ENCODE data around the gene PPIF. TPM values are rescaled to one million over a fixed set of nuclear protein-coding genes. Genes with fewer than 3 reads are reported as not detected.
A peak's percentile ranks its signal among the peaks of the same experiment; 100 is the strongest.
"Not testable (repeated sequence)": the region's sequence is repeated elsewhere in the genome, so short reads cannot be mapped to it uniquely, and the experiment has no call there.

PPIF gene
- total and polyA plus RNA-seq, 2 donors (not counting 1 experiment from before 2014, with no cell fraction given), result 50.4 to 100 TPM

- H2AFZ ChIP-seq (ENCODE audit: insufficient read depth, low read depth, low read length, poor library complexity, severe bottlenecking); H3K27ac ChIP-seq (ENCODE audit: low read length in 2 of 2); H3K27ac Mint-ChIP-seq; H3K36me3 ChIP-seq (replicated peaks in 1 of 2; ENCODE audit: control extremely low read depth in 1 of 2, control insufficient read depth in 1 of 2, extremely low read depth in 1 of 2, insufficient read depth in 2 of 2, low read length in 1 of 2); H3K9me3 ChIP-seq (ENCODE audit: control extremely low read depth in 1 of 3, control insufficient read depth in 2 of 3, insufficient read depth in 1 of 3, low read length in 2 of 3); H3K27me3 Mint-ChIP-seq; H3K4me3 Mint-ChIP-seq; H3K4me2 ChIP-seq (replicated peaks; ENCODE audit: low read depth, low read length, poor library complexity, severe bottlenecking); CTCF ChIA-PET; H3K4me3 ChIP-seq (ENCODE audit: control extremely low read depth in 1 of 5, extremely low read depth in 1 of 5, insufficient read depth in 1 of 5, low read depth in 2 of 5, low read length in 4 of 5); H3K9me3 Mint-ChIP-seq (ENCODE audit: insufficient read depth); ATAC-seq (ENCODE audit: low read depth); H4K20me1 ChIP-seq (ENCODE audit: control insufficient read depth, insufficient read depth, low read length, poor library complexity, severe bottlenecking); DNase-seq; H3K27me3 ChIP-seq (replicated peaks in 1 of 4; ENCODE audit: control extremely low read depth in 1 of 4, control insufficient read depth in 3 of 4, insufficient read depth in 4 of 4, low read length in 3 of 4); H3K9ac ChIP-seq (ENCODE audit: low read length); H3K79me2 ChIP-seq (ENCODE audit: control insufficient read depth, insufficient read depth, low read length): not testable (repeated sequence)
- POLR2A ChIA-PET, result interaction anchor here (0.6 to 1.0 kb wide), 2 partner anchors 12 to 26 kb away, joined by 3 to 4 read pairs; no protein-coding TSS in a partner anchor
- WGBS (ENCODE audit: insufficient coverage), result 100% methylated on average over 1 of the region's 10 CpGs
- peaks cover 20% of the 10 kb centered on the region for H3K4me1 Mint-ChIP-seq
- intact Hi-C loops (cut with micrococcal nuclease), result loop anchor here (1.0 to 5.0 kb wide), 3 partner anchors 15 to 90 kb away; no protein-coding TSS in a partner anchor
- H3K4me1 ChIP-seq (ENCODE audit: control insufficient read depth in 2 of 2, insufficient read depth in 2 of 2, low read length in 2 of 2), result peaks cover 8 to 13% of the 10 kb centered on the region in 2 donors
These were observed 14.5 kb upstream of the PPIF start for GRCh38 chr10:79332610-79333315.

DNA sequence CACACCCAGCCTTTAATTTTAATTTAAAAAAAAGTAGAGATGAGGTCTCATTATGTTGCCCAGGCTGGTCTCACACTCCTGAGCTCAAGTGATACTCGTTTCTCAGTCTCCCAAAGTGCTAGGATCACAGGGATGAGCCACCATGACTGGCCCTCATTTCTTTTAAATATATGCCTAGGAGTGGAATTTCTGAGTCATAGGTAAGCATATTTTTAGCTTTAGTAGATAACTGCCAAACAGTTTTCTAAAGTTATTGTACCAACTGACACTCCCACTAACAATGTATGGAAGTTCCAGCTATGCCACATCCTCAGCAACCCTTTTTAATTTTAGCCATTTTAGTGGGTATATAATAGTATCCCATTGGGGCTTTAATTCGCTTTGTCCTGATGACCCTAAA lies 13.8 kb upstream of the PPIF start:
- no peak overlapping the region for H2AFZ ChIP-seq (ENCODE audit: insufficient read depth, low read depth, low read length, poor library complexity, severe bottlenecking)
- Mint-ChIP-seq H3K27me3 (no peaks in the 10 kb centered on the region), H3K27ac (peak overlapping the region; percentile 47), H3K4me1 (peaks cover 20% of the 10 kb centered on the region), H3K9me3 (ENCODE audit: insufficient read depth) (no peaks in the 10 kb centered on the region), H3K4me3 (no peak overlapping the region)
- H3K4me3 ChIP-seq (ENCODE audit: control extremely low read depth in 1 of 5, extremely low read depth in 1 of 5, insufficient read depth in 1 of 5, low read depth in 2 of 5, low read length in 4 of 5), result no peak overlapping the region
- H3K27ac ChIP-seq (ENCODE audit: low read length in 2 of 2), result no peak overlapping the region
- H3K4me2 ChIP-seq (replicated peaks; ENCODE audit: low read depth, low read length, poor library complexity, severe bottlenecking), result no peak overlapping the region
- no peak overlapping the region for H3K9ac ChIP-seq (ENCODE audit: low read length)
- ChIA-PET POLR2A (interaction anchor here (1.0 kb wide), 1 partner anchor 12 kb away, joined by 4 read pairs; no protein-coding TSS in a partner anchor), CTCF (interaction anchor here (1.9 kb wide), 1 partner anchor 89 kb away, joined by 4 read pairs; no protein-coding TSS in a partner anchor)
- H3K79me2 ChIP-seq (ENCODE audit: control insufficient read depth, insufficient read depth, low read length), result no peaks in the 10 kb centered on the region
- WGBS (ENCODE audit: insufficient coverage), result no CpG with 5 or more reads among the region's 2 CpGs
- no peak for DNase-seq
- no peaks in the 10 kb centered on the region for H3K36me3 ChIP-seq (replicated peaks in 1 of 2; ENCODE audit: control extremely low read depth in 1 of 2, control insufficient read depth in 1 of 2, extremely low read depth in 1 of 2, insufficient read depth in 2 of 2, low read length in 1 of 2)
- peaks cover 8 to 13% of the 10 kb centered on the region in 2 donors for H3K4me1 ChIP-seq (ENCODE audit: control insufficient read depth in 2 of 2, insufficient read depth in 2 of 2, low read length in 2 of 2)
- no peak for ATAC-seq (ENCODE audit: low read depth)
- no peaks in the 10 kb centered on the region for H3K27me3 ChIP-seq (replicated peaks in 1 of 4; ENCODE audit: control extremely low read depth in 1 of 4, control insufficient read depth in 3 of 4, insufficient read depth in 4 of 4, low read length in 3 of 4)
- H3K9me3 ChIP-seq (ENCODE audit: control extremely low read depth in 1 of 3, control insufficient read depth in 2 of 3, insufficient read depth in 1 of 3, low read length in 2 of 3), result peaks cover 0 to 4% (median 2%) of the 10 kb centered on the region in 3 donors
- TF ChIP-seq, protein P1, sequence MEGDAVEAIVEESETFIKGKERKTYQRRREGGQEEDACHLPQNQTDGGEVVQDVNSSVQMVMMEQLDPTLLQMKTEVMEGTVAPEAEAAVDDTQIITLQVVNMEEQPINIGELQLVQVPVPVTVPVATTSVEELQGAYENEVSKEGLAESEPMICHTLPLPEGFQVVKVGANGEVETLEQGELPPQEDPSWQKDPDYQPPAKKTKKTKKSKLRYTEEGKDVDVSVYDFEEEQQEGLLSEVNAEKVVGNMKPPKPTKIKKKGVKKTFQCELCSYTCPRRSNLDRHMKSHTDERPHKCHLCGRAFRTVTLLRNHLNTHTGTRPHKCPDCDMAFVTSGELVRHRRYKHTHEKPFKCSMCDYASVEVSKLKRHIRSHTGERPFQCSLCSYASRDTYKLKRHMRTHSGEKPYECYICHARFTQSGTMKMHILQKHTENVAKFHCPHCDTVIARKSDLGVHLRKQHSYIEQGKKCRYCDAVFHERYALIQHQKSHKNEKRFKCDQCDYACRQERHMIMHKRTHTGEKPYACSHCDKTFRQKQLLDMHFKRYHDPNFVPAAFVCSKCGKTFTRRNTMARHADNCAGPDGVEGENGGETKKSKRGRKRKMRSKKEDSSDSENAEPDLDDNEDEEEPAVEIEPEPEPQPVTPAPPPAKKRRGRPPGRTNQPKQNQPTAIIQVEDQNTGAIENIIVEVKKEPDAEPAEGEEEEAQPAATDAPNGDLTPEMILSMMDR (IDR thresholded peaks at IDR 0.05), result no peak
- no peak for TF ChIP-seq EZH2 (IDR thresholded peaks at IDR 0.05; ENCODE audit: borderline replicate concordance, insufficient read depth, low read depth, low read length, poor library complexity, severe bottlenecking)
- intact Hi-C loops (cut with micrococcal nuclease), result loop anchor here (5.0 kb wide), 1 partner anchor 91 kb away; no protein-coding TSS in a partner anchor
- H4K20me1 ChIP-seq (ENCODE audit: control insufficient read depth, insufficient read depth, low read length, poor library complexity, severe bottlenecking), result no peaks in the 10 kb centered on the region
